Mesothelial cell of epicardium (in vitro differentiated cells): ENCODE data around the gene RPS5. TPM values are rescaled to one million over a fixed set of nuclear protein-coding genes. Genes with fewer than 3 reads are reported as not detected.
A peak's percentile ranks its signal among the peaks of the same experiment; 100 is the strongest.

ENCODE experiments used
- DNase-seq, 2 experiments: peaks; one replicate each; pipeline ENCODE4 v3.0.0; 2021; ENCODE audit warnings: low spot score in 2 of 2; ENCODE audit not compliant: unreplicated experiment in 2 of 2
- H3K27ac Mint-ChIP-seq: 2 replicates; pipeline ENCODE4 v1.8.0; 2021; ENCODE audit warnings: mixed read lengths
- H3K27me3 Mint-ChIP-seq: 2 replicates; pipeline ENCODE4 v1.8.0; 2021; ENCODE audit warnings: low read depth, mixed read lengths
- H3K36me3 Mint-ChIP-seq: 2 replicates; pipeline ENCODE4 v1.8.0; 2021; ENCODE audit warnings: mixed read lengths
- H3K4me1 Mint-ChIP-seq: 2 replicates; pipeline ENCODE4 v1.8.0; 2021; ENCODE audit warnings: mixed read lengths
- H3K4me3 Mint-ChIP-seq: 2 replicates; pipeline ENCODE4 v1.8.0; 2021; ENCODE audit warnings: mild to moderate bottlenecking, moderate library complexity, mixed read lengths
- H3K9me3 Mint-ChIP-seq: 2 replicates; pipeline ENCODE4 v1.8.0; 2021; ENCODE audit warnings: mixed read lengths
- CTCF ChIP-seq: fragments of 200-600 bp; sonication (generic); IDR thresholded peaks from one replicate; pipeline ENCODE4 v1.5.0; 2021; ENCODE audit warnings: antibody characterized with exemption; ENCODE audit not compliant: unreplicated experiment
- total RNA-seq: library from RNA; stranded (reverse); gene quantifications from 3 replicates; pipeline ENCODE4 v1.2.1, GENCODE V29; 2021

Gene RPS5
- total RNA-seq, 1 donor from 2014 or later: 985 TPM

- H3K36me3 Mint-ChIP-seq: peaks cover 14% of the 10 kb centered on the region
- DNase-seq: no peak
- TF ChIP-seq CTCF: no peak
- no peak overlapping the region for H3K4me3 Mint-ChIP-seq
- H3K9me3 Mint-ChIP-seq: no peaks in the 10 kb centered on the region
- H3K4me1 Mint-ChIP-seq: peaks cover 16% of the 10 kb centered on the region
- peaks cover 20% of the 10 kb centered on the region for H3K27me3 Mint-ChIP-seq
- H3K27ac Mint-ChIP-seq: no peak overlapping the region
Observed at GRCh38 chr19:58397533-58398037, 10.5 kb downstream of the RPS5 start.

GRCh38 chr19:58398087-58398486 lies 11.0 kb downstream of the RPS5 start:
- no peak for TF ChIP-seq CTCF
- DNase-seq: no peak
- peaks cover 20% of the 10 kb centered on the region for H3K27me3 Mint-ChIP-seq
- peaks cover 14% of the 10 kb centered on the region for H3K36me3 Mint-ChIP-seq
- no peaks in the 10 kb centered on the region for H3K9me3 Mint-ChIP-seq
- no peak overlapping the region for H3K27ac Mint-ChIP-seq
- no peak overlapping the region for H3K4me3 Mint-ChIP-seq
- peaks cover 16% of the 10 kb centered on the region for H3K4me1 Mint-ChIP-seq

- Mint-ChIP-seq H3K27me3 (peaks cover 20% of the 10 kb centered on the region), H3K27ac (no peak overlapping the region), H3K4me3 (no peak overlapping the region), H3K9me3 (no peaks in the 10 kb centered on the region), H3K36me3 (peaks cover 12% of the 10 kb centered on the region), H3K4me1 (peaks cover 16% of the 10 kb centered on the region)
- TF ChIP-seq CTCF: no peak
- no peak for DNase-seq
Observed at GRCh38 chr19:58398545-58398944, 11.5 kb downstream of the RPS5 start.

- H3K4me1 Mint-ChIP-seq: peaks cover 16% of the 10 kb centered on the region
- H3K27ac Mint-ChIP-seq: no peak overlapping the region
- no peaks in the 10 kb centered on the region for H3K9me3 Mint-ChIP-seq
- DNase-seq: no peak
- no peak for TF ChIP-seq CTCF
- peaks cover 19% of the 10 kb centered on the region for H3K27me3 Mint-ChIP-seq
- peak overlapping the region; percentile 87 for H3K4me3 Mint-ChIP-seq
- peaks cover 2% of the 10 kb centered on the region for H3K36me3 Mint-ChIP-seq
Observed at GRCh38 chr19:58399903-58400302, 12.8 kb downstream of the RPS5 start.

GRCh38 chr19:58400316-58400915 lies 13.3 kb downstream of the RPS5 start:
- no peak overlapping the region for H3K27ac Mint-ChIP-seq
- TF ChIP-seq CTCF: no peak
- no peaks in the 10 kb centered on the region for H3K9me3 Mint-ChIP-seq
- H3K36me3 Mint-ChIP-seq: peaks cover 2% of the 10 kb centered on the region
- peaks cover 19% of the 10 kb centered on the region for H3K27me3 Mint-ChIP-seq
- H3K4me1 Mint-ChIP-seq: peaks cover 16% of the 10 kb centered on the region
- DNase-seq: no peak
- H3K4me3 Mint-ChIP-seq: peak overlapping the region; percentile 87
